OCI-LY7 (cell line): ENCODE measurements around the gene MAG.

ENCODE experiments used
- CTCF ChIP-seq: fragments of 200-600 bp; sonication (generic); conservative IDR thresholded peaks from 2 replicates; pipeline ENCODE4 v1.5.1; 2014; ENCODE audit warnings: mild to moderate bottlenecking, antibody characterized with exemption, low read length, moderate library complexity, mixed read lengths
- EZH2phosphoT487 ChIP-seq: fragments of 200-600 bp; sonication (generic); IDR thresholded peaks from 2 replicates; pipeline ENCODE4 v1.6.1; 2018; ENCODE audit warnings: low read depth, borderline replicate concordance, mild to moderate bottlenecking, mixed run types, antibody characterized with exemption, low read length, moderate library complexity, mixed read lengths

DNA sequence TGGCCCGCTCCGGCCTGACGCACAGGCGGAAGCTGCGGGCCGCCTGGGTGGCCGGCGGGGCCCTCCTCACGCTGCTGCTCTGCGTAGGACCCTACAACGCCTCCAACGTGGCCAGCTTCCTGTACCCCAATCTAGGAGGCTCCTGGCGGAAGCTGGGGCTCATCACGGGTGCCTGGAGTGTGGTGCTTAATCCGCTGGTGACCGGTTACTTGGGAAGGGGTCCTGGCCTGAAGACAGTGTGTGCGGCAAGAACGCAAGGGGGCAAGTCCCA, 60.2 kb downstream of the MAG start:
- TF ChIP-seq CTCF (no peak), EZH2phosphoT487 (no peak)
